CD14-positive monocyte (primary cell): ENCODE measurements around the gene LRP1. TPM values are rescaled to one million over a fixed set of nuclear protein-coding genes. Genes with fewer than 3 reads are reported as not detected.

Experiments
- DNase-seq, 3 donors: peaks; one replicate each; pipeline ENCODE4 v3.0.0-alpha.2; 2011 to 2022
- H2AFZ ChIP-seq: 2 replicates; pipeline ENCODE4 v1.6.0; 2012; ENCODE audit warnings: mild to moderate bottlenecking, low read depth, low read length, inconsistent platforms; ENCODE audit not compliant: insufficient read depth, poor library complexity, severe bottlenecking
- H3K27ac ChIP-seq, 2 donors: 1 replicate in 1 of 2; 2 replicates in 1 of 2; pipeline ENCODE4 v1.5.1; 2012 to 2013; ENCODE audit warnings: low read length in 2 of 2, control low read depth in 1 of 2, inconsistent platforms in 1 of 2, low read depth in 1 of 2, mild to moderate bottlenecking in 1 of 2
- H3K27me3 ChIP-seq, 2 donors: one replicate each; pipeline versions ENCODE4 v1.6.0 to v1.6.1; 2011 to 2013; ENCODE audit warnings: low read length in 2 of 2; ENCODE audit not compliant: control insufficient read depth in 2 of 2, insufficient read depth in 2 of 2
- H3K36me3 ChIP-seq, 2 donors: replicated peaks in 1 of 2; 1 replicate in 1 of 2; 2 replicates in 1 of 2; pipeline versions ENCODE4 v1.5.1 to v1.6.1; 2012 to 2013; ENCODE audit warnings: low read length in 2 of 2, control low read depth in 1 of 2, inconsistent platforms in 1 of 2, mild to moderate bottlenecking in 1 of 2; ENCODE audit not compliant: insufficient read depth in 2 of 2, control insufficient read depth in 1 of 2
- H3K4me1 ChIP-seq, 2 donors: 1 replicate in 1 of 2; 2 replicates in 1 of 2; pipeline versions ENCODE4 v1.5.1 to v1.6.1; 2012 to 2013; ENCODE audit warnings: low read length in 2 of 2, control low read depth in 1 of 2, inconsistent platforms in 1 of 2, mild to moderate bottlenecking in 1 of 2, moderate library complexity in 1 of 2; ENCODE audit not compliant: insufficient read depth in 2 of 2, control insufficient read depth in 1 of 2
- H3K4me2 ChIP-seq: replicated peaks from 2 replicates; pipeline ENCODE3; 2012; ENCODE audit warnings: low read length, moderate library complexity, mild to moderate bottlenecking; ENCODE audit not compliant: poor library complexity, severe bottlenecking; ENCODE audit errors: extremely low read depth
- H3K4me3 ChIP-seq, 3 experiments: fragments of 200-600 bp in 1 of 3; sonication (generic) in 1 of 3; replicated peaks in 1 of 3; 1 replicate in 2 of 3; 2 replicates in 1 of 3; pipeline ENCODE4 v1.5.1; 2011 to 2013; ENCODE audit warnings: low read length in 3 of 3, mild to moderate bottlenecking in 3 of 3, control low read depth in 2 of 3, low read depth in 2 of 3, inconsistent platforms in 1 of 3, moderate library complexity in 1 of 3
- H3K79me2 ChIP-seq: 2 replicates; pipeline ENCODE4 v1.6.0; 2012; ENCODE audit warnings: mild to moderate bottlenecking, control low read depth, inconsistent platforms, low read length, moderate library complexity; ENCODE audit not compliant: insufficient read depth
- H3K9ac ChIP-seq: 2 replicates; pipeline ENCODE4 v1.6.0; 2017; ENCODE audit warnings: low read length, mild to moderate bottlenecking; ENCODE audit not compliant: insufficient read depth, poor library complexity, severe bottlenecking
- H3K9me3 ChIP-seq, 2 donors: replicated peaks in 1 of 2; 1 replicate in 1 of 2; 2 replicates in 1 of 2; pipeline versions ENCODE4 v1.5.1 to v1.6.1; 2012 to 2013; ENCODE audit warnings: low read length in 2 of 2, control low read depth in 1 of 2; ENCODE audit not compliant: control insufficient read depth in 1 of 2, insufficient read depth in 1 of 2
- H4K20me1 ChIP-seq: 2 replicates; pipeline ENCODE4 v1.6.0; 2012; ENCODE audit warnings: mild to moderate bottlenecking, low read length, control low read depth, moderate library complexity; ENCODE audit not compliant: insufficient read depth
- H3K27ac Mint-ChIP-seq, 7 donors: one replicate each; pipeline ENCODE4 v1.8.0; 2020; ENCODE audit warnings: mild to moderate bottlenecking in 7 of 7, mixed read lengths in 7 of 7, moderate library complexity in 6 of 7, inconsistent platforms in 2 of 7
- H3K27me3 Mint-ChIP-seq, 3 donors: one replicate each; pipeline ENCODE4 v1.8.0; 2021 to 2022; ENCODE audit warnings: low read depth in 3 of 3, mild to moderate bottlenecking in 3 of 3, mixed read lengths in 3 of 3, moderate library complexity in 3 of 3, inconsistent platforms in 1 of 3
- H3K36me3 Mint-ChIP-seq, 2 donors: one replicate each; pipeline ENCODE4 v1.8.0; 2020; ENCODE audit warnings: mixed read lengths in 2 of 2, inconsistent platforms in 1 of 2, mild to moderate bottlenecking in 1 of 2
- H3K4me1 Mint-ChIP-seq: one replicate; pipeline ENCODE4 v1.8.0; 2020; ENCODE audit warnings: mild to moderate bottlenecking, mixed read lengths
- H3K4me3 Mint-ChIP-seq, 2 donors: one replicate each; pipeline ENCODE4 v1.8.0; 2020; ENCODE audit warnings: mild to moderate bottlenecking in 2 of 2, mixed read lengths in 2 of 2, moderate library complexity in 1 of 2
- H3K9me3 Mint-ChIP-seq, 7 donors: one replicate each; pipeline ENCODE4 v1.8.0; 2020 to 2022; ENCODE audit warnings: mixed read lengths in 7 of 7, mild to moderate bottlenecking in 6 of 7, moderate library complexity in 6 of 7, inconsistent platforms in 2 of 7
- CTCF ChIP-seq: fragments of 200-600 bp; IDR thresholded peaks from one replicate; pipeline ENCODE4 v1.8.0; 2022; ENCODE audit warnings: antibody characterized with exemption, mild to moderate bottlenecking
- WGBS: methylation state at CpG from one replicate; pipeline ENCODE4 v1.1.5; 2013; ENCODE audit warnings: missing lambda C conversion rate; ENCODE audit not compliant: insufficient coverage; 5-methylcytosine and 5-hydroxymethylcytosine counted together
- intact Hi-C, 2 donors: fragments of 100-400 bp; cut with micrococcal nuclease; formaldehyde crosslinking; loops; one replicate each; pipeline versions ENCODE4 v1.15.0 to v1.15.1; 2023
- polyA plus RNA-seq, 3 donors: library from polyadenylated mRNA; depleted of rRNA in 1 of 3; unstranded in 2 of 3; stranded (reverse) in 1 of 3; fragments of 300-500 nt in 2 of 3; fragments of >200 nt in 1 of 3; fragmentation: Illumina TruSeq in 2 of 3; gene quantifications; 1 replicate in 2 of 3; 2 replicates in 1 of 3; pipeline ENCODE4 v1.2.3, GENCODE V29; 2012 to 2021

LRP1 gene
- polyA plus RNA-seq, 3 donors: 5.5 to 246 (median 10.5) TPM

- Histone ChIP-seq H2AFZ (no peak overlapping the region), H3K4me2 (peak overlapping the region; percentile 64), H3K9me3 (peaks cover 0 to 27% of the 10 kb centered on the region in 2 donors), H3K36me3 (peaks cover 4 to 13% of the 10 kb centered on the region in 2 donors), H4K20me1 (peaks cover 56% of the 10 kb centered on the region), H3K9ac (no peak overlapping the region), H3K27ac (no peak overlapping the region), H3K4me1 (peaks cover 70 to 72% of the 10 kb centered on the region in 2 donors), H3K79me2 (no peaks in the 10 kb centered on the region), H3K4me3 (peak overlapping the region in 1 of 3 experiments; percentile 65), H3K27me3 (peaks cover 45 to 53% of the 10 kb centered on the region in 2 donors)
- Mint-ChIP-seq H3K36me3 (peaks cover 29 to 32% of the 10 kb centered on the region in 2 donors), H3K4me1 (peaks cover 74% of the 10 kb centered on the region), H3K4me3 (peak overlapping the region; percentile 43 to 99), H3K27me3 (peaks cover 63 to 65% (median 64%) of the 10 kb centered on the region in 3 donors), H3K9me3 (peaks cover 0 to 39% (median 13%) of the 10 kb centered on the region in 7 donors), H3K27ac (peak overlapping the region in 1 of 7 donors; percentile 25)
- peak; percentile 73 for TF ChIP-seq CTCF
- intact Hi-C loops: no loop called here
- 3% methylated on average over 34 of the region's 45 CpGs for WGBS
- peak in 2 of 3 donors; percentile 39 to 53 for DNase-seq
Measured at GRCh38 chr12:57242691-57243454, 114.6 kb downstream of the LRP1 start.

GRCh38 chr12:57243521-57244311 lies 115.4 kb downstream of the LRP1 start:
- Mint-ChIP-seq H3K4me1 (peaks cover 74% of the 10 kb centered on the region), H3K27me3 (peaks cover 55 to 56% (median 56%) of the 10 kb centered on the region in 3 donors), H3K9me3 (peaks cover 0 to 39% (median 11%) of the 10 kb centered on the region in 7 donors), H3K36me3 (peaks cover 31 to 34% of the 10 kb centered on the region in 2 donors), H3K27ac (no peak overlapping the region), H3K4me3 (peak overlapping the region; percentile 43 to 99)
- peaks cover 0 to 23% of the 10 kb centered on the region in 2 donors for H3K9me3 ChIP-seq
- peak; percentile 54 to 70 (median 69) for DNase-seq
- H3K27ac ChIP-seq: no peak overlapping the region
- WGBS: 2% methylated on average over 11 of the region's 41 CpGs
- peaks cover 50% of the 10 kb centered on the region for H4K20me1 ChIP-seq
- H3K27me3 ChIP-seq: peaks cover 36 to 45% of the 10 kb centered on the region in 2 donors
- no peaks in the 10 kb centered on the region for H3K79me2 ChIP-seq
- H3K4me1 ChIP-seq: peaks cover 70 to 72% of the 10 kb centered on the region in 2 donors
- H3K4me2 ChIP-seq: peak overlapping the region; percentile 64
- peak; percentile 26 for TF ChIP-seq CTCF
- H3K36me3 ChIP-seq: peaks cover 4 to 13% of the 10 kb centered on the region in 2 donors
- peak overlapping the region; percentile 0 to 65 (median 15) for H3K4me3 ChIP-seq
- no peak overlapping the region for H2AFZ ChIP-seq
- intact Hi-C loops: no loop called here
- no peak overlapping the region for H3K9ac ChIP-seq
